Keratinocyte (primary cell): Measurements from ENCODE around the gene PTPRN2. TPM values are rescaled to one million over a fixed set of nuclear protein-coding genes. Genes with fewer than 3 reads are reported as not detected.

Experiments used
- DNase-seq: peaks from one replicate; pipeline ENCODE4 v3.0.0-alpha.2; 2011; ENCODE audit warnings: low read depth, missing footprints, low spot score
- FAIRE-seq: peaks from 2 replicates; lab custom pipeline; 2011; peaks lifted over from hg19 to GRCh38; lab: Jason Lieb, UNC
- H2AFZ ChIP-seq: 2 replicates; pipeline ENCODE4 v1.6.0; 2012; ENCODE audit warnings: low read length, control low read depth, inconsistent platforms; ENCODE audit not compliant: control insufficient read depth
- H3K27ac ChIP-seq: 2 replicates; pipeline ENCODE4 v1.5.1; 2011; ENCODE audit warnings: low read length; ENCODE audit not compliant: control insufficient read depth, insufficient read depth
- H3K27me3 ChIP-seq: 3 replicates; pipeline ENCODE4 v1.6.0; 2011; ENCODE audit warnings: low read length; ENCODE audit not compliant: control insufficient read depth, insufficient read depth; ENCODE audit errors: extremely low read depth
- H3K36me3 ChIP-seq, 2 experiments: 2 replicates in 1 of 2; 3 replicates in 1 of 2; pipeline ENCODE4 v1.5.1; 2011; ENCODE audit warnings: low read length in 2 of 2, mild to moderate bottlenecking in 1 of 2; ENCODE audit not compliant: control insufficient read depth in 2 of 2, insufficient read depth in 2 of 2; ENCODE audit errors: extremely low read depth in 1 of 2
- H3K4me1 ChIP-seq: 3 replicates; pipeline ENCODE4 v1.5.1; 2011; ENCODE audit warnings: low read length; ENCODE audit not compliant: control insufficient read depth, insufficient read depth; ENCODE audit errors: extremely low read depth
- H3K4me2 ChIP-seq: 3 replicates; pipeline ENCODE4 v1.6.0; 2011; ENCODE audit warnings: low read depth, low read length; ENCODE audit not compliant: control insufficient read depth, insufficient read depth; ENCODE audit errors: extremely low read depth
- H3K4me3 ChIP-seq, 3 experiments: fragments of 200-600 bp in 1 of 3; sonication (generic) in 1 of 3; 2 replicates in 2 of 3; 3 replicates in 1 of 3; pipeline ENCODE4 v1.5.1; 2011 to 2016; ENCODE audit warnings: low read length in 3 of 3, mild to moderate bottlenecking in 3 of 3, control low read depth in 2 of 3, inconsistent platforms in 1 of 3, low read depth in 1 of 3, mixed read lengths in 1 of 3, mixed run types in 1 of 3, moderate library complexity in 1 of 3; ENCODE audit not compliant: control insufficient read depth in 2 of 3, insufficient read depth in 2 of 3; ENCODE audit errors: extremely low read depth in 1 of 3
- H3K79me2 ChIP-seq: 2 replicates; pipeline ENCODE4 v1.6.0; 2012; ENCODE audit warnings: low read length; ENCODE audit not compliant: control insufficient read depth, insufficient read depth
- H3K9ac ChIP-seq: 3 replicates; pipeline ENCODE4 v1.6.0; 2011; ENCODE audit warnings: low read length; ENCODE audit not compliant: control insufficient read depth, insufficient read depth; ENCODE audit errors: extremely low read depth
- H3K9me1 ChIP-seq: 3 replicates; pipeline ENCODE4 v1.6.0; 2011; ENCODE audit warnings: low read length; ENCODE audit not compliant: control insufficient read depth, insufficient read depth; ENCODE audit errors: extremely low read depth
- H3K9me3 ChIP-seq: 2 replicates; pipeline ENCODE4 v1.5.1; 2012; ENCODE audit warnings: low read depth, low read length; ENCODE audit not compliant: control insufficient read depth
- H4K20me1 ChIP-seq: 3 replicates; pipeline ENCODE4 v1.6.0; 2011; ENCODE audit warnings: low read length; ENCODE audit not compliant: control insufficient read depth, insufficient read depth; ENCODE audit errors: extremely low read depth
- EZH2 ChIP-seq: IDR thresholded peaks from one replicate; pipeline ENCODE4 v1.6.1; 2012; ENCODE audit warnings: inconsistent platforms, mild to moderate bottlenecking, low read length, moderate library complexity
- dilution Hi-C: fragments of 300-500 bp; cut with MboI; formaldehyde crosslinking; loops from one replicate; pipeline ENCODE4 v1.7.0; 2020; ENCODE audit warnings: low sequenced_read_pairs; ENCODE audit not compliant: extremely low pct_ligation_motif_present
- polyA plus RNA-seq, 5 experiments: library from polyadenylated mRNA; depleted of rRNA in 3 of 5; stranded (reverse) in 3 of 5; stranded (forward) in 1 of 5; unstranded in 1 of 5; fragments of >200 nt; gene quantifications; 1 replicate in 1 of 5; 2 replicates in 3 of 5; 3 replicates in 1 of 5; pipeline versions ENCODE4 v1.2.1 to v1.2.3, GENCODE V29; 2011 to 2012; ENCODE audit warnings: missing spikeins in 2 of 5, low read depth in 1 of 5, low replicate concordance in 1 of 5
- TF ChIP-seq, protein P1 (sequence below), 3 experiments: IDR thresholded peaks in 1 of 3; conservative IDR thresholded peaks in 1 of 3; optimal IDR thresholded peaks in 1 of 3; 2 replicates in 2 of 3; 3 replicates in 1 of 3; pipeline versions ENCODE3 to v1.5.1; 2011; ENCODE audit warnings: low read length in 3 of 3, mild to moderate bottlenecking in 3 of 3, moderate library complexity in 2 of 3, control low read depth in 1 of 3, inconsistent platforms in 1 of 3; ENCODE audit not compliant: insufficient read depth in 2 of 3; ENCODE audit errors: extremely low read depth in 1 of 3

PTPRN2 gene
- polyA plus RNA-seq, 1 donor (not counting 4 experiments of a cell fraction or from before 2014, with no cell fraction given), result not detected

DNA sequence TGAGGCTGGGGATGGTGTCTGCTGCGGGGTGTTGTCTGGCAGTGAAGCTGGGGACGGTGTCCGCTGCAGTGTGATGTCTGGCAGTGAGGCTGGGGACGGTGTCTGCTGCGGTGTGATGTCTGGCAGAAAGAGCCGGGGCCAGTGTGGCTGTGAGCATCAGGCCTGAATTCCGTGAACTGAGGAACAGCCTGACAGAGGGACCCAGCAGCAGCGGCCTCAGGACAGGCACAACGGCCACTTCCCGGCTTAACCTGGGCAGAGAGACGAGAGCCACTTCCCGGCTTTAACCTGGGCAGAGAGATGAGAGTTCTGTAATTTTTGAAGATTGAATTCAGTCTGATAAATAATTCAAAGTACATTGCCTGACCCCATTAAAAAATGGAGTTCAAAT lies 321.2 kb downstream of the PTPRN2 start:
- H2AFZ ChIP-seq, result no peak overlapping the region
- FAIRE-seq, result no peak
- H3K9ac ChIP-seq, result no peak overlapping the region
- dilution Hi-C loops, result no loop called here
- H3K4me3 ChIP-seq, result no peak overlapping the region
- no peaks in the 10 kb centered on the region for H3K4me1 ChIP-seq
- no peak overlapping the region for H3K4me2 ChIP-seq
- no peak overlapping the region for H3K27ac ChIP-seq
- no peaks in the 10 kb centered on the region for H3K27me3 ChIP-seq
- no peaks in the 10 kb centered on the region for H3K36me3 ChIP-seq
- H3K79me2 ChIP-seq, result no peaks in the 10 kb centered on the region
- H3K9me1 ChIP-seq, result no peaks in the 10 kb centered on the region
- DNase-seq, result no peak
- peaks cover 27% of the 10 kb centered on the region for H3K9me3 ChIP-seq
- TF ChIP-seq, protein P1, sequence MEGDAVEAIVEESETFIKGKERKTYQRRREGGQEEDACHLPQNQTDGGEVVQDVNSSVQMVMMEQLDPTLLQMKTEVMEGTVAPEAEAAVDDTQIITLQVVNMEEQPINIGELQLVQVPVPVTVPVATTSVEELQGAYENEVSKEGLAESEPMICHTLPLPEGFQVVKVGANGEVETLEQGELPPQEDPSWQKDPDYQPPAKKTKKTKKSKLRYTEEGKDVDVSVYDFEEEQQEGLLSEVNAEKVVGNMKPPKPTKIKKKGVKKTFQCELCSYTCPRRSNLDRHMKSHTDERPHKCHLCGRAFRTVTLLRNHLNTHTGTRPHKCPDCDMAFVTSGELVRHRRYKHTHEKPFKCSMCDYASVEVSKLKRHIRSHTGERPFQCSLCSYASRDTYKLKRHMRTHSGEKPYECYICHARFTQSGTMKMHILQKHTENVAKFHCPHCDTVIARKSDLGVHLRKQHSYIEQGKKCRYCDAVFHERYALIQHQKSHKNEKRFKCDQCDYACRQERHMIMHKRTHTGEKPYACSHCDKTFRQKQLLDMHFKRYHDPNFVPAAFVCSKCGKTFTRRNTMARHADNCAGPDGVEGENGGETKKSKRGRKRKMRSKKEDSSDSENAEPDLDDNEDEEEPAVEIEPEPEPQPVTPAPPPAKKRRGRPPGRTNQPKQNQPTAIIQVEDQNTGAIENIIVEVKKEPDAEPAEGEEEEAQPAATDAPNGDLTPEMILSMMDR (optimal IDR thresholded peaks at IDR 0.05 in 1 of 3, IDR thresholded peaks at IDR 0.05 in 1 of 3, conservative IDR thresholded peaks at IDR 0.05 in 1 of 3; ENCODE audit: extremely low read depth in 1 of 3, insufficient read depth in 2 of 3, low read length in 3 of 3), result no peak
- no peak for TF ChIP-seq EZH2
- no peaks in the 10 kb centered on the region for H4K20me1 ChIP-seq

DNA sequence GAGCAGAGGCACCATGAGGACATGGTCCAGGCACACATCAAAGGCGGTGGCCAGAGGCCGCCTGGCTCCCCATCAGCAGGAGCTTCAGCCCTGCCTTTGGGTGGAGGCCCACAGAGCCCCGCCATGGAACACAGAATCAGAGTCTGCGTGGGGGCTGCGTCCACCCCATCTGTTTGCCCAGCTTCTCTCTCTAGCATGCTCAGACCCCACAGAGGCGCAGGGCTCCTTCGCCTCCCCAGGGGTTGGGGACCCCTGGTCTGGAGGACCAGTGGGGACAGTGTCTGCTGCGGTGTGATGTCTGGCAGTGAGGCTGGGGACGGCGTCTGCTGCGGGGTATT lies 321.9 kb downstream of the PTPRN2 start:
- Histone ChIP-seq H3K9ac (no peak overlapping the region), H3K27me3 (no peaks in the 10 kb centered on the region), H3K9me3 (peaks cover 32% of the 10 kb centered on the region), H2AFZ (no peak overlapping the region), H3K9me1 (no peaks in the 10 kb centered on the region), H3K4me1 (no peaks in the 10 kb centered on the region), H3K4me2 (no peak overlapping the region), H3K27ac (no peak overlapping the region), H3K79me2 (no peaks in the 10 kb centered on the region), H3K36me3 (no peaks in the 10 kb centered on the region), H4K20me1 (no peaks in the 10 kb centered on the region), H3K4me3 (no peak overlapping the region)
- no peak for TF ChIP-seq EZH2
- TF ChIP-seq, protein P1 (optimal IDR thresholded peaks at IDR 0.05 in 1 of 3, IDR thresholded peaks at IDR 0.05 in 1 of 3, conservative IDR thresholded peaks at IDR 0.05 in 1 of 3; ENCODE audit: extremely low read depth in 1 of 3, insufficient read depth in 2 of 3, low read length in 3 of 3), result no peak
- DNase-seq, result no peak
- dilution Hi-C loops, result no loop called here
- no peak for FAIRE-seq
